DOHH2 (cell line): ENCODE data around the gene GPC6.
"Not testable (repeated sequence)": the region's sequence is repeated elsewhere in the genome, so short reads cannot be mapped to it uniquely, and the experiment has no call there.

ENCODE experiments used
- H3F3A ChIP-seq: fragments of 200-600 bp; sonication (generic), shearing (Covaris generic); 2 replicates; pipeline ENCODE4 v1.6.0; 2016; ENCODE audit warnings: antibody characterized with exemption, mild to moderate bottlenecking; ENCODE audit not compliant: control insufficient read depth, insufficient read depth
- H3K27ac ChIP-seq: fragments of 200-600 bp; sonication (generic); 2 replicates; pipeline ENCODE4 v1.5.1; 2014; ENCODE audit warnings: low read depth, mild to moderate bottlenecking, low read length, moderate library complexity
- H3K27me3 ChIP-seq: fragments of 200-600 bp; sonication (generic); 2 replicates; pipeline ENCODE4 v1.6.1; 2014; ENCODE audit warnings: mild to moderate bottlenecking, low read length, mixed read lengths; ENCODE audit not compliant: control insufficient read depth
- H3K36me3 ChIP-seq: fragments of 200-600 bp; sonication (generic); 2 replicates; pipeline ENCODE4 v1.6.1; 2014; ENCODE audit warnings: mild to moderate bottlenecking, low read length, moderate library complexity, mixed read lengths; ENCODE audit not compliant: control insufficient read depth
- H3K4me1 ChIP-seq: fragments of 200-600 bp; sonication (generic); 2 replicates; pipeline ENCODE4 v1.6.1; 2014; ENCODE audit warnings: mild to moderate bottlenecking, low read length, mixed read lengths; ENCODE audit not compliant: control insufficient read depth
- H3K4me2 ChIP-seq: fragments of 200-600 bp; sonication (generic); 2 replicates; pipeline ENCODE4 v1.6.0; 2014; ENCODE audit warnings: mild to moderate bottlenecking, low read length, moderate library complexity
- H3K4me3 ChIP-seq: fragments of 200-600 bp; sonication (generic); 2 replicates; pipeline ENCODE4 v1.5.1; 2014; ENCODE audit warnings: mild to moderate bottlenecking, low read length, mixed read lengths
- H3K79me2 ChIP-seq: fragments of 200-600 bp; sonication (generic); 2 replicates; pipeline ENCODE4 v1.6.1; 2014; ENCODE audit warnings: mild to moderate bottlenecking, low read length, mixed read lengths; ENCODE audit not compliant: control insufficient read depth
- H3K9me2 ChIP-seq: fragments of 200-600 bp; sonication (generic); replicated peaks from 2 replicates; pipeline ENCODE4 v1.6.1; 2014; ENCODE audit warnings: mild to moderate bottlenecking, low read length, mixed read lengths; ENCODE audit not compliant: control insufficient read depth
- H3K9me3 ChIP-seq: fragments of 200-600 bp; sonication (generic); 2 replicates; pipeline ENCODE4 v1.6.1; 2014; ENCODE audit warnings: antibody characterized with exemption, low read length, mixed read lengths; ENCODE audit not compliant: control insufficient read depth, insufficient read depth
- H4K20me1 ChIP-seq: fragments of 200-600 bp; sonication (generic); 2 replicates; pipeline ENCODE4 v1.6.0; 2014; ENCODE audit warnings: low read depth, mild to moderate bottlenecking, antibody characterized with exemption, low read length, moderate library complexity; ENCODE audit not compliant: control insufficient read depth, insufficient read depth
- EZH2phosphoT487 ChIP-seq: fragments of 200-600 bp; sonication (generic); IDR thresholded peaks from 2 replicates; pipeline ENCODE4 v1.6.1; 2017; ENCODE audit warnings: borderline replicate concordance, mild to moderate bottlenecking, antibody characterized with exemption, low read length, moderate library complexity, mixed read lengths
- TF ChIP-seq, protein P1 (sequence below): fragments of 200-600 bp; sonication (generic); IDR thresholded peaks from one replicate; pipeline ENCODE4 v1.5.1; 2014; ENCODE audit warnings: antibody characterized with exemption, mild to moderate bottlenecking, low read depth, low read length; ENCODE audit not compliant: poor library complexity, severe bottlenecking

GPC6 gene

DNA sequence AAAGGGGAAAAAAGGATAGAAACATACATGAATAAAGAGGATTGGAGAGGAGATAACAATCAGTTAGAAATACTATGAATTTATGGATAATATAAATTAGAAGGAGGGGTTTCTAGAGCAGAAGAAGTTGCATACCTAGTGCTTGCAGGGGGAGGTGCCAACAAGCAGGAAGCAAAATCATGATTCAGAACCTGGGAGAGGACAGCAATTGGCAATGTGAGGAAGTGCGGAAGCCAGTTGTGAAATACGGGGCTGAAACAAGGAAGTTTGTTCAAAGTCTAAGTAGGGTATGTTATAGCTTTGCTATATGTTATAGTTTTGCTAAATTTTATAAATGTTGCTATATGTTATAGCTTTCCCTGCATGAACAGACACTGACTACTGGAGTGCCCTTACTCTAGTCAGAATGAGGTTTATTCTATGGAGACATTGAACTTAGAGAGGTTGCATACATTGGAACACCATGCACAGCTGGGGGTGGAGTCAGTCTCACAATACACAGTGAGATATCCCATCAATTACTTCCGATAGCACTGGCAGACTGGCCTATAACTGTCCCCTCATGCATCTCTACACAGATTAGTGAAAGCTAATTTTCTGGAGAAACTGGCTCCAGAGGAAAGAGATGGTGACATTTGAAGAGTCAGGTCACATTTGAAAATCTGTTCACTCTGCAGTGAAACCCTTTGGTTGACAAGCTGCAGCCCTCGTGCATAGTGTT is 92.1 kb downstream of the GPC6 start:
- H3K27ac ChIP-seq = no peak overlapping the region
- no peak overlapping the region for H3K4me3 ChIP-seq
- H3K9me2 ChIP-seq = no peaks in the 10 kb centered on the region
- no peaks in the 10 kb centered on the region for H3K4me1 ChIP-seq
- no peaks in the 10 kb centered on the region for H4K20me1 ChIP-seq
- TF ChIP-seq, protein P1, sequence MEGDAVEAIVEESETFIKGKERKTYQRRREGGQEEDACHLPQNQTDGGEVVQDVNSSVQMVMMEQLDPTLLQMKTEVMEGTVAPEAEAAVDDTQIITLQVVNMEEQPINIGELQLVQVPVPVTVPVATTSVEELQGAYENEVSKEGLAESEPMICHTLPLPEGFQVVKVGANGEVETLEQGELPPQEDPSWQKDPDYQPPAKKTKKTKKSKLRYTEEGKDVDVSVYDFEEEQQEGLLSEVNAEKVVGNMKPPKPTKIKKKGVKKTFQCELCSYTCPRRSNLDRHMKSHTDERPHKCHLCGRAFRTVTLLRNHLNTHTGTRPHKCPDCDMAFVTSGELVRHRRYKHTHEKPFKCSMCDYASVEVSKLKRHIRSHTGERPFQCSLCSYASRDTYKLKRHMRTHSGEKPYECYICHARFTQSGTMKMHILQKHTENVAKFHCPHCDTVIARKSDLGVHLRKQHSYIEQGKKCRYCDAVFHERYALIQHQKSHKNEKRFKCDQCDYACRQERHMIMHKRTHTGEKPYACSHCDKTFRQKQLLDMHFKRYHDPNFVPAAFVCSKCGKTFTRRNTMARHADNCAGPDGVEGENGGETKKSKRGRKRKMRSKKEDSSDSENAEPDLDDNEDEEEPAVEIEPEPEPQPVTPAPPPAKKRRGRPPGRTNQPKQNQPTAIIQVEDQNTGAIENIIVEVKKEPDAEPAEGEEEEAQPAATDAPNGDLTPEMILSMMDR = no peak
- TF ChIP-seq EZH2phosphoT487 = no peak
- no peaks in the 10 kb centered on the region for H3K9me3 ChIP-seq
- H3K79me2 ChIP-seq = no peaks in the 10 kb centered on the region
- no peaks in the 10 kb centered on the region for H3K27me3 ChIP-seq
- H3K4me2 ChIP-seq = no peak overlapping the region
- no peaks in the 10 kb centered on the region for H3F3A ChIP-seq
- no peaks in the 10 kb centered on the region for H3K36me3 ChIP-seq

DNA sequence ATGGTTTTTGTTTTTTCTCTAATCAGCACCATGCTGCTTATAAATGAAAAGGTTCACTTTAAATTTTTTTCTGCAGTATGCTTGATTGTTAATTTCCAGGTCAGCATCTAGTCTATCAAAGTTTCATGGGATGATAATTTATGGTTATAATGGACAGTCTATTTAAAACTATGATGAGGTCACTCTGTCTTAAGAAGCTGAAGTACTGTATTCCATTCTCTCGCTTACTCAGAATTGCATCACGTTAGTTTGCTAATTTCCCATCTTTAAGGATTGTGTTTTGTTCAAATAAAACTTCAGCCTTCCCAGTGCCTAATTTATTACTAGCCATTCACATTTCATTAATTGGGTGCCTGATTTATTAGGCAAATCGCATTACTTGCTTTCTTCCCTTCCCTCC is 94.3 kb downstream of the GPC6 start:
- Histone ChIP-seq H3K4me1 (no peaks in the 10 kb centered on the region), H3K27ac (no peak overlapping the region), H3K27me3 (no peaks in the 10 kb centered on the region), H4K20me1 (no peaks in the 10 kb centered on the region), H3K4me3 (no peak overlapping the region), H3F3A (no peaks in the 10 kb centered on the region), H3K79me2 (no peaks in the 10 kb centered on the region), H3K9me2 (no peaks in the 10 kb centered on the region), H3K4me2 (no peak overlapping the region), H3K36me3 (no peaks in the 10 kb centered on the region), H3K9me3 (no peaks in the 10 kb centered on the region)
- TF ChIP-seq, protein P1 = no peak
- TF ChIP-seq EZH2phosphoT487 = no peak

DNA sequence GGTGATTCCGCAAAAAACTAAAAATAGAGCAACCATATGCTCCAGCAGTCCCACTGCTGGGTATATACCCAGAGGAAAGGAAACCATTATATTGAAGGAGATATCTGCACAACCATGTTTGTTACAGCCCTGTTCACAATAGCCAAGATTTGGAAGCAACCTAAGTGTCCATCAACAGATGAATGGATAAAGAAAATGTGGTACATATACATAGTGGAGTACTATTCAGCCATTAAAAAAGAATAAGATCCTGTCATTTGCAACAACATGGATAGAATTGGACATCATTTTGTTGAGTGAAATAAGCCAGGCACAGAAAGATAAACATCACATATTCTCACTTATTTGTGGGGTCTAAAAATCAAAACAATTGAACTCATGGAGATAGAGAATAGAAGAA is 97.3 kb downstream of the GPC6 start:
- not testable (repeated sequence) for H3F3A ChIP-seq, H3K4me1 ChIP-seq, H3K9me2 ChIP-seq, H3K79me2 ChIP-seq, H3K27ac ChIP-seq, H3K36me3 ChIP-seq, H3K4me2 ChIP-seq, H3K9me3 ChIP-seq, H4K20me1 ChIP-seq, H3K4me3 ChIP-seq, H3K27me3 ChIP-seq

DNA sequence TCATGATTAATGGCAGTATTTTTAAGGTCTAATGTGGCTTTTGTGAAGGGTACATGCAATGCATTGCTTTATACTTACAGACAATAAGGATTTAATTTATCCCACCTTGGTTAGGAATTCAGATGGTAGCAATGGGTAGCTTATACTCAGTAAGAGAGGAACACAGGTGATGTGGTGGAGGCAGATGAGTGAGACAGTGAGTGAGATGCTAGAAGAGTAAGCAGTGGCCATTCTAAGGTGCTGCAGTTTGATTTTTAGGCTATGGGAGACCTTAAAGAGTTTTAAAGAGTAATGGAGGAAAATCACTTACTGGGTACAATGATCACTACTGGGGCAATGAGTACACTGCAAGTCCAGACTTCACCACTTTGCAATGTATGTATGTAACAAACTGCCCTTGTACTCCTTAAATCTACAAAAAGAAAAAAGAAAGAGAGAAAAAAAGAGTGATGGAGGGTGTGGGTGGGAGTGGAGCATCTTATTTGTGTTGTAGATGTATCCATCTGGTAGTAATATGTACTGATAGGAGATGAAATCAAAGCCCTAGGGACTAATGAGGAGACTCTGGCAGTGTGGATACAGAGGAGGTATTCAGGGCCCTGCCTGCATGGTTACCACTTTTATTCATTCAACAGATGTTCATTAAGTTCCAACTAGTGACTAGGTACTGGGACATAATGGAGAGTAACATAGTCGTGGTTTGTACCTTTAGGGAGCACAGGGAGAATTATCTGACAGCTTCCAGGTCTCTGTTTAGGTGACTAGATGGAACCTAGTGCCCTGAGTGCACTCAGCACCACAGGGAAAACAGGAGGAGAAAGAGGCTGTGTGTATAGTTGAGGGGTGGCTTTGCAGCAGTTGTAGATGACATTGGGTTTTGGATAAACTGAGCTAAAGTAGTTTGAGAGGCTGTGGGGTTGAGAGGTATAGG is 99.0 kb downstream of the GPC6 start:
- no peaks in the 10 kb centered on the region for H3K27me3 ChIP-seq
- no peaks in the 10 kb centered on the region for H3K79me2 ChIP-seq
- no peak overlapping the region for H3K4me3 ChIP-seq
- H3K4me1 ChIP-seq = no peaks in the 10 kb centered on the region
- H3K9me3 ChIP-seq = no peaks in the 10 kb centered on the region
- H3K27ac ChIP-seq = no peak overlapping the region
- no peaks in the 10 kb centered on the region for H3K9me2 ChIP-seq
- H3F3A ChIP-seq = no peaks in the 10 kb centered on the region
- no peak overlapping the region for H3K4me2 ChIP-seq
- H4K20me1 ChIP-seq = no peaks in the 10 kb centered on the region
- no peaks in the 10 kb centered on the region for H3K36me3 ChIP-seq
- no peak for TF ChIP-seq EZH2phosphoT487
- TF ChIP-seq, protein P1 = no peak
